ENCODE results near the gene DNAI2. TPM values are rescaled to one million over a fixed set of nuclear protein-coding genes. Genes with fewer than 3 reads are reported as not detected.

Gene DNAI2
- polyA plus RNA-seq, 1 donor from 2014 or later: not detected

DNA sequence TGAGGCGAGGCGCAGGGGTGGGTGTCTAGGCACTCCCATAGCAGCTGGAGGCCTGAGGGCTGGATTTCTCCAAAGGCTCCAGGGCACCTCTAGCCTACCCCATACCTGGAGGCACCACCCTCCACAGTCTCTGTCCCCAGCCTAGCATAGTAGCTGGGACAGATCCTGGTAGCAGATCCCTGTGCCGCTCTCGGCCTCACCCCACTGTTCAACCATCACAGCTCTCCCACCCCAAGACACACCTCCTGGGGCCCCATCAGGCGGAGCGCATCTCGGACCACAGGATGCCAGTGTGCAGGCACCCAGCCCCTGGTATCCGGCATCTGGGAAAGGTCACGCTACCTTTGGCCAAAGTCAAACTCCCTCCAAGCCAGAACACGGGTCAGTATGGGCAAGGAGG lies 80.5 kb downstream of the DNAI2 start:
- Histone ChIP-seq H3K9me2 (ENCODE audit: insufficient read depth, low read length) (no peaks in the 10 kb centered on the region), H3K27me3 (ENCODE audit: insufficient read depth, low read depth, low read length) (peaks cover 27% of the 10 kb centered on the region), H3K9ac (ENCODE audit: low read length) (no peak overlapping the region), H3F3A (ENCODE audit: insufficient read depth, low read length, poor library complexity, severe bottlenecking) (no peaks in the 10 kb centered on the region), H3K9me3 (ENCODE audit: low read length) (no peaks in the 10 kb centered on the region), H2AFZ (ENCODE audit: low read depth, low read length) (no peak overlapping the region), H3K4me2 (ENCODE audit: low read length) (no peak overlapping the region), H3K36me3 (ENCODE audit: insufficient read depth, low read length) (no peaks in the 10 kb centered on the region), H3K4me3 (ENCODE audit: low read length) (no peak overlapping the region), H3K79me2 (replicated peaks; ENCODE audit: insufficient read depth, low read length) (no peaks in the 10 kb centered on the region), H3K27ac (ENCODE audit: low read length) (no peak overlapping the region), H4K20me1 (ENCODE audit: insufficient read depth) (no peaks in the 10 kb centered on the region)
- TF ChIP-seq MXI1 (conservative IDR thresholded peaks at IDR 0.05; ENCODE audit: poor library complexity, severe bottlenecking) (no peak), TAF1 (IDR thresholded peaks at IDR 0.05; ENCODE audit: low read depth) (no peak), SMC3 (conservative IDR thresholded peaks at IDR 0.05; ENCODE audit: poor library complexity) (no peak), EP300 (conservative IDR thresholded peaks at IDR 0.05; ENCODE audit: poor library complexity, severe bottlenecking) (no peak), EZH2 (IDR thresholded peaks at IDR 0.05; ENCODE audit: borderline replicate concordance, insufficient read depth, low read length, poor library complexity, severe bottlenecking) (no peak), RAD21 (conservative IDR thresholded peaks at IDR 0.05) (no peak), POLR2AphosphoS5 (IDR thresholded peaks at IDR 0.05) (no peak)
- TF ChIP-seq, protein P1, sequence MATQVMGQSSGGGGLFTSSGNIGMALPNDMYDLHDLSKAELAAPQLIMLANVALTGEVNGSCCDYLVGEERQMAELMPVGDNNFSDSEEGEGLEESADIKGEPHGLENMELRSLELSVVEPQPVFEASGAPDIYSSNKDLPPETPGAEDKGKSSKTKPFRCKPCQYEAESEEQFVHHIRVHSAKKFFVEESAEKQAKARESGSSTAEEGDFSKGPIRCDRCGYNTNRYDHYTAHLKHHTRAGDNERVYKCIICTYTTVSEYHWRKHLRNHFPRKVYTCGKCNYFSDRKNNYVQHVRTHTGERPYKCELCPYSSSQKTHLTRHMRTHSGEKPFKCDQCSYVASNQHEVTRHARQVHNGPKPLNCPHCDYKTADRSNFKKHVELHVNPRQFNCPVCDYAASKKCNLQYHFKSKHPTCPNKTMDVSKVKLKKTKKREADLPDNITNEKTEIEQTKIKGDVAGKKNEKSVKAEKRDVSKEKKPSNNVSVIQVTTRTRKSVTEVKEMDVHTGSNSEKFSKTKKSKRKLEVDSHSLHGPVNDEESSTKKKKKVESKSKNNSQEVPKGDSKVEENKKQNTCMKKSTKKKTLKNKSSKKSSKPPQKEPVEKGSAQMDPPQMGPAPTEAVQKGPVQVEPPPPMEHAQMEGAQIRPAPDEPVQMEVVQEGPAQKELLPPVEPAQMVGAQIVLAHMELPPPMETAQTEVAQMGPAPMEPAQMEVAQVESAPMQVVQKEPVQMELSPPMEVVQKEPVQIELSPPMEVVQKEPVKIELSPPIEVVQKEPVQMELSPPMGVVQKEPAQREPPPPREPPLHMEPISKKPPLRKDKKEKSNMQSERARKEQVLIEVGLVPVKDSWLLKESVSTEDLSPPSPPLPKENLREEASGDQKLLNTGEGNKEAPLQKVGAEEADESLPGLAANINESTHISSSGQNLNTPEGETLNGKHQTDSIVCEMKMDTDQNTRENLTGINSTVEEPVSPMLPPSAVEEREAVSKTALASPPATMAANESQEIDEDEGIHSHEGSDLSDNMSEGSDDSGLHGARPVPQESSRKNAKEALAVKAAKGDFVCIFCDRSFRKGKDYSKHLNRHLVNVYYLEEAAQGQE (IDR thresholded peaks at IDR 0.05; ENCODE audit: borderline replicate concordance): no peak
- TF ChIP-seq, protein P2, sequence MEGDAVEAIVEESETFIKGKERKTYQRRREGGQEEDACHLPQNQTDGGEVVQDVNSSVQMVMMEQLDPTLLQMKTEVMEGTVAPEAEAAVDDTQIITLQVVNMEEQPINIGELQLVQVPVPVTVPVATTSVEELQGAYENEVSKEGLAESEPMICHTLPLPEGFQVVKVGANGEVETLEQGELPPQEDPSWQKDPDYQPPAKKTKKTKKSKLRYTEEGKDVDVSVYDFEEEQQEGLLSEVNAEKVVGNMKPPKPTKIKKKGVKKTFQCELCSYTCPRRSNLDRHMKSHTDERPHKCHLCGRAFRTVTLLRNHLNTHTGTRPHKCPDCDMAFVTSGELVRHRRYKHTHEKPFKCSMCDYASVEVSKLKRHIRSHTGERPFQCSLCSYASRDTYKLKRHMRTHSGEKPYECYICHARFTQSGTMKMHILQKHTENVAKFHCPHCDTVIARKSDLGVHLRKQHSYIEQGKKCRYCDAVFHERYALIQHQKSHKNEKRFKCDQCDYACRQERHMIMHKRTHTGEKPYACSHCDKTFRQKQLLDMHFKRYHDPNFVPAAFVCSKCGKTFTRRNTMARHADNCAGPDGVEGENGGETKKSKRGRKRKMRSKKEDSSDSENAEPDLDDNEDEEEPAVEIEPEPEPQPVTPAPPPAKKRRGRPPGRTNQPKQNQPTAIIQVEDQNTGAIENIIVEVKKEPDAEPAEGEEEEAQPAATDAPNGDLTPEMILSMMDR (IDR thresholded peaks at IDR 0.05; ENCODE audit: poor library complexity, severe bottlenecking): no peak

DNA sequence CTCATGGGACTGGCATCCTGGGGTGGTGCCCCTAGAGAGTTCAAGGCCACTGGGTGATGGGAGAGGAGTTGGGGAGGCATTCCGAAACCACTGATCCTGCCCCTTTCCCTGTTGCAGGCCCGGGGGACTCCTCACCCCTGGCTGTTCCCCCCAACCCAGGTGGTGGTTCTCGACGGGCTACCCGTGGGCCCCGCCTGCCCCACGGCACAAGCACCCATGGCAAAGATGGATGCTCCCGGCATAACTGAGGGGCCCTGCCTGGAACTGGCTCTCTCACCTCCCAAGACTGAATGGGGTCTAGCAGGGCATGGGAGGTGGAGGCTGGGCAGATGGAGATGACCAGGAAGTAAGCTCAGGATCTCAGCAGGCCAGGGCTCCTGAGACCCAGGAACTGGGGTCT lies 81.0 kb downstream of the DNAI2 start:
- Histone ChIP-seq H3K4me2 (ENCODE audit: low read length) (no peak overlapping the region), H3K9me2 (ENCODE audit: insufficient read depth, low read length) (no peaks in the 10 kb centered on the region), H4K20me1 (ENCODE audit: insufficient read depth) (no peaks in the 10 kb centered on the region), H3K36me3 (ENCODE audit: insufficient read depth, low read length) (no peaks in the 10 kb centered on the region), H3K4me3 (ENCODE audit: low read length) (no peak overlapping the region), H3F3A (ENCODE audit: insufficient read depth, low read length, poor library complexity, severe bottlenecking) (no peaks in the 10 kb centered on the region), H3K27ac (ENCODE audit: low read length) (no peak overlapping the region), H3K79me2 (replicated peaks; ENCODE audit: insufficient read depth, low read length) (no peaks in the 10 kb centered on the region), H3K9me3 (ENCODE audit: low read length) (no peaks in the 10 kb centered on the region), H3K9ac (ENCODE audit: low read length) (no peak overlapping the region), H2AFZ (ENCODE audit: low read depth, low read length) (no peak overlapping the region), H3K27me3 (ENCODE audit: insufficient read depth, low read depth, low read length) (peaks cover 27% of the 10 kb centered on the region)
- no peak for TF ChIP-seq TAF1 (IDR thresholded peaks at IDR 0.05; ENCODE audit: low read depth)
- TF ChIP-seq SMC3 (conservative IDR thresholded peaks at IDR 0.05; ENCODE audit: poor library complexity): no peak
- TF ChIP-seq RAD21 (conservative IDR thresholded peaks at IDR 0.05): no peak
- no peak for TF ChIP-seq EZH2 (IDR thresholded peaks at IDR 0.05; ENCODE audit: borderline replicate concordance, insufficient read depth, low read length, poor library complexity, severe bottlenecking)
- no peak for TF ChIP-seq EP300 (conservative IDR thresholded peaks at IDR 0.05; ENCODE audit: poor library complexity, severe bottlenecking)
- TF ChIP-seq MXI1 (conservative IDR thresholded peaks at IDR 0.05; ENCODE audit: poor library complexity, severe bottlenecking): no peak
- no peak for TF ChIP-seq POLR2AphosphoS5 (IDR thresholded peaks at IDR 0.05)
- TF ChIP-seq, protein P2 (IDR thresholded peaks at IDR 0.05; ENCODE audit: poor library complexity, severe bottlenecking): no peak

Measured in neural cell (in vitro differentiated cells).